Measurements from ENCODE around the gene HNRNPA2B1. TPM values are rescaled to one million over a fixed set of nuclear protein-coding genes. Genes with fewer than 3 reads are reported as not detected.

The HNRNPA2B1 gene
- total and polyA plus RNA-seq, 2 donors from 2014 or later: 397 to 433 TPM

- H3K27ac ChIP-seq (ENCODE audit: low read depth in 2 of 2, low read length in 2 of 2): peak overlapping the region; percentile 99 to 100
- H3K9ac ChIP-seq (ENCODE audit: low read length in 3 of 3): peak overlapping the region; percentile 99 to 100 (median 99)
- peak; percentile 28 for TF ChIP-seq CTCF (IDR thresholded peaks at IDR 0.05; ENCODE audit: borderline replicate concordance, extremely low read depth, insufficient read depth)
- no peaks in the 10 kb centered on the region for H3K9me3 ChIP-seq (ENCODE audit: control insufficient read depth in 2 of 3, insufficient read depth in 1 of 3, low read length in 3 of 3)
- H3K4me1 ChIP-seq (ENCODE audit: control insufficient read depth in 2 of 3, insufficient read depth in 2 of 3, low read depth in 1 of 3, low read length in 3 of 3): peaks cover 4 to 20% (median 20%) of the 10 kb centered on the region in 3 donors
- H3K27me3 ChIP-seq (ENCODE audit: control insufficient read depth, insufficient read depth, low read length): no peaks in the 10 kb centered on the region
- H3K4me3 ChIP-seq (ENCODE audit: low read length in 3 of 3): peak overlapping the region; percentile 71 to 87 (median 85)
- FAIRE-seq: peak; percentile 79
- peak in 2 of 5 donors; percentile 66 to 68 for DNase-seq
- intact Hi-C loops (cut with DNase I): no loop called here
- peaks cover 9 to 39% (median 26%) of the 10 kb centered on the region in 3 donors for H3K36me3 ChIP-seq (ENCODE audit: control insufficient read depth in 2 of 3, insufficient read depth in 3 of 3, low read length in 3 of 3)
Measured at GRCh38 chr7:26198133-26198780, 2.3 kb downstream of the HNRNPA2B1 start.

- Histone ChIP-seq H3K27me3 (ENCODE audit: control insufficient read depth, insufficient read depth, low read length) (no peaks in the 10 kb centered on the region), H3K4me1 (ENCODE audit: control insufficient read depth in 2 of 3, insufficient read depth in 2 of 3, low read depth in 1 of 3, low read length in 3 of 3) (peaks cover 4 to 25% (median 20%) of the 10 kb centered on the region in 3 donors), H3K4me3 (ENCODE audit: low read length in 3 of 3) (peak overlapping the region; percentile 71 to 87 (median 85)), H3K27ac (ENCODE audit: low read depth in 2 of 2, low read length in 2 of 2) (no peak overlapping the region), H3K9ac (ENCODE audit: low read length in 3 of 3) (peak overlapping the region in 2 of 3 donors; percentile 17 to 99), H3K9me3 (ENCODE audit: control insufficient read depth in 2 of 3, insufficient read depth in 1 of 3, low read length in 3 of 3) (no peaks in the 10 kb centered on the region), H3K36me3 (ENCODE audit: control insufficient read depth in 2 of 3, insufficient read depth in 3 of 3, low read length in 3 of 3) (peaks cover 11 to 47% (median 26%) of the 10 kb centered on the region in 3 donors)
- no peak for DNase-seq
- FAIRE-seq: no peak
- no peak for TF ChIP-seq CTCF (IDR thresholded peaks at IDR 0.05; ENCODE audit: borderline replicate concordance, extremely low read depth, insufficient read depth)
- intact Hi-C loops (cut with DNase I): no loop called here
Measured at GRCh38 chr7:26197153-26198115, 3.1 kb downstream of the HNRNPA2B1 start.

GRCh38 chr7:26195867-26196657 is 4.5 kb downstream of the HNRNPA2B1 start:
- peak overlapping the region in 1 of 3 donors; percentile 19 for H3K4me3 ChIP-seq (ENCODE audit: low read length in 3 of 3)
- peaks cover 4 to 26% (median 20%) of the 10 kb centered on the region in 3 donors for H3K4me1 ChIP-seq (ENCODE audit: control insufficient read depth in 2 of 3, insufficient read depth in 2 of 3, low read depth in 1 of 3, low read length in 3 of 3)
- no peak overlapping the region for H3K27ac ChIP-seq (ENCODE audit: low read depth in 2 of 2, low read length in 2 of 2)
- peak overlapping the region in 1 of 3 donors; percentile 43 for H3K9ac ChIP-seq (ENCODE audit: low read length in 3 of 3)
- intact Hi-C loops (cut with DNase I): no loop called here
- no peak for DNase-seq
- no peak for FAIRE-seq
- no peaks in the 10 kb centered on the region for H3K9me3 ChIP-seq (ENCODE audit: control insufficient read depth in 2 of 3, insufficient read depth in 1 of 3, low read length in 3 of 3)
- no peak for TF ChIP-seq CTCF (IDR thresholded peaks at IDR 0.05; ENCODE audit: borderline replicate concordance, extremely low read depth, insufficient read depth)
- peaks cover 17 to 59% (median 34%) of the 10 kb centered on the region in 3 donors for H3K36me3 ChIP-seq (ENCODE audit: control insufficient read depth in 2 of 3, insufficient read depth in 3 of 3, low read length in 3 of 3)
- no peaks in the 10 kb centered on the region for H3K27me3 ChIP-seq (ENCODE audit: control insufficient read depth, insufficient read depth, low read length)

Data from kidney (tissue), 14 donors.